ENCODE data around the gene TTPAL. TPM values are rescaled to one million over a fixed set of nuclear protein-coding genes. Genes with fewer than 3 reads are reported as not detected.

The TTPAL gene
- total RNA-seq, 1 experiment from 2014 or later: 21.1 TPM

GRCh38 chr20:44521484-44522481 is 46.1 kb downstream of the TTPAL start, which contains the start of gene SERINC3:
SERINC3 (minus strand) TSS chr20:44522070; CDS start chr20:44521951, 119 bp downstream.
- Histone ChIP-seq H2BK15ac (ENCODE audit: low read depth, low read length) (no peak within 1 kb of the TSS), H3T11ph (ENCODE audit: low read length) (no peak within 1 kb of the TSS), H3K9ac (ENCODE audit: extremely low read depth, insufficient read length, low read length) (peak within 1 kb of the TSS; percentile 47), H3K27ac (ENCODE audit: insufficient read length, low read depth, low read length) (no peak within 1 kb of the TSS), H4K20me1 (ENCODE audit: control insufficient read depth, insufficient read depth, insufficient read length) (no peaks in the 10 kb centered on the region), H4K8ac (replicated peaks; ENCODE audit: insufficient read length, low read depth, low read length) (no peak within 1 kb of the TSS), H3K4me1 (ENCODE audit: insufficient read depth, low read length) (peaks cover 8% of the 10 kb centered on the region; the same call in 1 of the 2 replicates), H3K27me3 (ENCODE audit: insufficient read depth, low read length) (no peaks in the 10 kb centered on the region), H4K91ac (ENCODE audit: insufficient read length, low read depth, low read length) (no peak within 1 kb of the TSS), H2AFZ (ENCODE audit: low read length) (no peak within 1 kb of the TSS), H3K23ac (ENCODE audit: insufficient read length, low read depth, low read length) (no peak within 1 kb of the TSS), H2BK5ac (ENCODE audit: insufficient read length, low read length) (no peak within 1 kb of the TSS), H4K5ac (ENCODE audit: insufficient read length, low read depth, low read length) (no peak within 1 kb of the TSS), H3K18ac (ENCODE audit: insufficient read length, low read depth, low read length) (peak within 1 kb of the TSS; percentile 16), H3K4me2 (ENCODE audit: insufficient read depth, insufficient read length, low read length) (peak within 1 kb of the TSS; percentile 87), H2BK12ac (ENCODE audit: insufficient read length, low read depth, low read length) (no peak within 1 kb of the TSS), H3K79me1 (ENCODE audit: insufficient read depth, low read depth, low read length, poor library complexity, severe bottlenecking) (peaks cover 13% of the 10 kb centered on the region), H3K4ac (ENCODE audit: low read depth, low read length) (no peak within 1 kb of the TSS), H3K9me3 (ENCODE audit: control insufficient read depth, low read depth, low read length) (no peaks in the 10 kb centered on the region), H2BK20ac (ENCODE audit: low read depth, low read length, poor library complexity, severe bottlenecking) (no peak within 1 kb of the TSS), H3K79me2 (ENCODE audit: insufficient read depth, low read length) (peaks cover 14% of the 10 kb centered on the region; the same call in 1 of the 2 replicates), H3K14ac (ENCODE audit: insufficient read depth, low read length) (peak within 1 kb of the TSS; percentile 14), H2AK5ac (ENCODE audit: insufficient read length, low read length) (no peak within 1 kb of the TSS), H2BK120ac (ENCODE audit: low read depth, low read length, poor library complexity, severe bottlenecking) (no peak within 1 kb of the TSS), H3K23me2 (ENCODE audit: insufficient read length, low read depth, low read length, poor library complexity, severe bottlenecking) (peaks cover 3% of the 10 kb centered on the region), H3K56ac (ENCODE audit: insufficient read length, low read depth, low read length) (no peak within 1 kb of the TSS)
- Mint-ChIP-seq H3K4me3 (peak within 1 kb of the TSS; percentile 85 to 89), H3K9me3 (0 out of 5 replicates have a peak, but pooled peaks cover 0 to 1% of the 10 kb centered on the region in 2 experiments), H3K27ac (peak within 1 kb of the TSS; percentile 73 to 95 (median 77); a peak in 6 of 7 replicates), H3K4me1 (peaks cover 22 to 38% of the 10 kb centered on the region in 2 experiments), H3K27me3 (ENCODE audit: low read depth) (no peaks in the 10 kb centered on the region), H3K36me3 (ENCODE audit: insufficient read depth in 1 of 3, low read depth in 3 of 3) (no peaks in the 10 kb centered on the region; a peak in 2 of 7 replicates)
- TF ChIP-seq CTCF (conservative IDR thresholded peaks at IDR 0.05): peak; percentile 46; the same call in 2 of the 3 replicates
- peak; percentile 93 for DNase-seq
- no CpG with 5 or more reads among the region's 49 CpGs for WGBS (ENCODE audit: extremely low coverage, insufficient read length, low lambda C conversion rate)

Data from H9 (cell line).